HG03139 (cell line): ENCODE data around the gene SSBP2.
"Not testable (repeated sequence)": the region's sequence is repeated elsewhere in the genome, so short reads cannot be mapped to it uniquely, and the experiment has no call there.

Experiments
- ATAC-seq: cut with Tn5 transposase; IDR thresholded peaks from one replicate; pipeline ENCODE4 v1.9.1; 2021; ENCODE audit not compliant: unreplicated experiment

The SSBP2 gene

DNA sequence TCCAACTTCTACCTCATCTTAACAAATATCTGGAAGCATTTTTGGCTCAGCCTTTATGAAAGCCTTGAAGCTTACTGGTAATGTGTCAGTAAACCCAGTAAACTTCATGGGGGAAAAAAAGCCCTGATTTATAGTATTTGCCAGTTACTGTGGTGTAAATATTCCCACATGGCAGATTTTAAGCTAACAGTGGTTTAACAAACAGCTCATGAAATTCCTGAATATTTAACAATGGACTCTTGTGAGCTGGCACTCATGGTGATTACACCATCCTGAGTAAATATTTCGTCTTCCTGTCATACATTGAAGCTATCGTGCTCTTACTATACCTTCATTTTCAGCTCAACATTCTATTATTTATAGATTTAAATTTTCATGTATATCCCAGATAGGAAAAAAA lies 300.0 kb downstream of the SSBP2 start:
- ATAC-seq, result no peak

DNA sequence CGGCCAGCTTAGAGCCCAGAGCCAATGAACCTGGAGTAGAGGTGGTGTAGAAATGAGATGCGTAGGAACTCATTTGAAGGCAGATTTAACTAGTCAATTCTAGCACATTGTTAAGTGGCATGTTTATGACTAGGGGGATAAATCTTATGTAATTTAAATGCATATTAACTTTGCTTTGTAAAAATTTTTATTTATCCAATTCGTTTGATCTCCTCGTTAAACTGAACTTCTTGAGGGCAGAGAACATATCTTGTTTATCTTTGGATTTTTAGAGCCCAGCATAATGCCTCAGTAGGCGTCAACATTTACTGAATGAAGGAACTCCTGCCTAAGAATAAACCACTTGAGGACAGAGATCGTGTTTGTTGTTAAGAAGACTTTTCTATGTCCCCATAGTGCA lies 315.9 kb downstream of the SSBP2 start:
- ATAC-seq, result no peak

DNA sequence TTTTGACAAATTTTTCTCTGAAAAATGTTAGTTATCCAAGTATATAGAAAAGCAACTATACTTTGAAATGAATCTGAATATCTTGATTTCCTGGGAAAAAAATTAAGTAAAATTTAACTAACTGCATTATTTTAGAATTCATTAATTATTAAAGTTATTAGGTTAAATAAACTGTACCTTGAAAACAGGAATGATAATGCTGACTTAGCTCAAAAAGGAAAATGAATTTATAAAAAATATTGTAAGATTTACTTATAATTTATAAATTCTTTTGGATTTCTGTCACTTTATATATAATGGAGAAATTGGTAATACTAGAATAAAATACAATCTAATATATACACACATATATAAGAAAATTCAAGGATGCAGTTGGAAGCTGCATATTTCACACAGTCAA lies 320.9 kb downstream of the SSBP2 start:
- no peak for ATAC-seq

DNA sequence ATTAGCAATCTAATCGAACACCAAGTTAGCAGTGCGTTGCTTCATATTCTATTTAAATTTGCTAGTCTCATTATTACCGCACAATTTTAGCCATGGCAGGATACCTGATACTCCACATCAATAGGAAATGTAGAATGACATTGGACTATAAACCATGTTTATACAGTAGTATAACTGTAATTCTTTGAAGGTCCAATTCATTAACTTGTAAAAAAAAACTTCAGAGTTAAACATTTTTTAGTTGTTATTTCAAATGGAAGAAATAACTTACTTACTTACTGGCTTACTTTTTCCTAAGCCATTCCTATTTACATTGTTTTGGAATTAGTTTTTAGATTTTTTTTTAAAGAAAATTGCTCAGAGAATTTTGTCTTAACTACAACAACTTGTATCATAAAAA lies 321.5 kb downstream of the SSBP2 start:
- ATAC-seq, result no peak

DNA sequence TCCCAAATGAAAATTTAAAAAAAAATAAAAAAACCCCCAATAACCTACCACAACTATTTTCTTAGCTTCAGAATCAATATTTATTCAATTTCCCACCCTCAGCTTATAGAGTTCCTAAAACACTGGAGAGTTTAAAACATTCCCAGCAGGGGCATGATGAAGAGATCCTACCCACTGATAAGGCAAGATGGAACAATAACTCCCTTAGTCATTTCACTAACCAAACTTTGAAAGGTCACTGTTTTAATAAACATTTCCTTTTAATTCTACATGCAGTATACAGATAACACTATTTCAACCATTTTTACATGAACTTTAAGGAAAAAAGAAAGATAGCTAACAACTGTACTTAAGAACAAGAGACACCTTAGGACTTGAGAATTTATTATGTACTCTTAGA lies 322.0 kb downstream of the SSBP2 start:
- ATAC-seq, result no peak

DNA sequence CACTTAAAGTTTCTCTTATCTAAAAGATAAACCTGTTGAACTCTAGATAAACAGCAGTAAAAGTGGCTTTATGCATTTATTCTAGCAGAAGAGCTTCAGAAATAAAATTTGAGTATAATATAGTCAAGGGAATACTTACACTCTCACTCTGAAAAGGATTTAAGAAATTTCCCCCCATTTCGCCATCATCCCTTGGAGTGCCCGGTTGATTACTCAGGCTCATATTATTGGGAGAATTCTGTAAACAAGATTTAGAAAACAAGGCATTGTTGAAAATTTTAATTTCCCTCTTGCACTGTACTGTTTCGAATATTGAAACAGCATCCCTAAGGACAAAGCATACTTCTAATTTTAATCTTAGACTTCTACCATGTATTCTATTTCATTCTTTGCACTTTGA lies 322.5 kb downstream of the SSBP2 start:
- no peak for ATAC-seq

DNA sequence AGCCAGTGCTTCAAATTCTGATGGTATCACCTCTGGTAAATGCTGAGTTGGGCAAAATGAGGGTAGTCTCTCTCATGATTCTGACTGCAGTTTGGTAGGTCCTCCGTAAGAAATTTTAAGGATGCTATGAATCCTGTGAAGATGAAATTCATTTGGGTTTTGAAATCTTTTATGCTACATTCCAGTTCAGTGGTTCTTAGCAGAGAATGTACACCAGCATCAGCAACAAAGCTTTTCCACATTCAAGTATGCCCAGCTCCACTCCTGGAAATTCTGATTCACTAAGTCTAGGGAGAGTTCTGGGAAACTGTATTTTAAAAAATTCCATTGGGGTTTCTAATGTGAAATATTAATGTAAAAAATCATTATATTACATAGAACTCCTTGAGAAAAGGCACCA lies 323.3 kb downstream of the SSBP2 start:
- no peak for ATAC-seq

DNA sequence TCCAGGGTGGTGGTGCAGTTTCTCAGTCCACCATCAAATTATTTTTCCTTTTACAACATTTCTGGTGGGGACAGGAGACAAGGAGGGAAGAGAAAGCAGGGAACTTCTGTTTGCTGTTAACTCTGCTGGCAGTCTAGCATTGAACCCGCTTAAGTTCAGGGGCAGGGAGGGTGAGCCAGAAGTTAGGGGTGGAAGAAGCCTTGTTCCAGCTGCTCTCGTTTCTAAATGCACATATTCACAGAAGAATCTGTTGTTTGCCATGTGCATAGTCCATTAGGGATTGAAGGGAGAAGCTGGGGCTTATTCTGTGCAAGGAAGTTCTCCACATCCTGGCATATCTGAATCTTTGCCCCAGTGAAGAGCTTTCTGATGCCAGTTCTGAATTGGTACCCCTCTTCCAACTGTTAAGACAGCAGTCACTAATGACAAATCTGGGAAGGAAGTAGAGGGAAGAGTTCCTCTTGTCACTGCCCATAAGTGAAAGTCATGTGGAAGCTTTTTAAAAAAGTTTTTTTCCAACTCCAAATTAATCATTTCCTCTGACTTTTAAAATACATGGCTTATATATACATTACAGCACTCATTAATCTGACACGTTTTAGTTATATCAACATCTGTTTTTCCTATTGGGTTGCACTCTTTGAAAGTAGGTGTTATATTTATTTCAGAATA lies 324.4 kb downstream of the SSBP2 start:
- ATAC-seq, result no peak

DNA sequence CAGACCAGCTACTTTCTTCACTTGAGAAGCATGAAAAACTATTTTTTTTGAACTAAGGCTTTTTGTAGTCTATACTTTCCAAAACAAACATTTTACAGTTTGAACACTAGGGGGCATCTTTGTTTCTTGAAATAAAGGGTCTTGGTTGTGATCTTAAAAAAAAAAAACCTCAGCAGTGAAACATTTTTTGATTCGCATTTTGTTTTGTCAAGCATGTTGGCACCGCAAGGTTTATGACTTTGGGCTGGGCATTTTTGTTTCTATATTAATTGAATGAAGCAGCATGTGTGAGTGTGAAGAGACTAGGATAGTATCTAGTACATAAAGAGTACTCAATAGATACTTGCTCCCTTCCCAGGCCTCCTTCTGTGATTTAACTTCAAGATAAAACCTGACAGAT lies 325.3 kb downstream of the SSBP2 start:
- ATAC-seq, result no peak

DNA sequence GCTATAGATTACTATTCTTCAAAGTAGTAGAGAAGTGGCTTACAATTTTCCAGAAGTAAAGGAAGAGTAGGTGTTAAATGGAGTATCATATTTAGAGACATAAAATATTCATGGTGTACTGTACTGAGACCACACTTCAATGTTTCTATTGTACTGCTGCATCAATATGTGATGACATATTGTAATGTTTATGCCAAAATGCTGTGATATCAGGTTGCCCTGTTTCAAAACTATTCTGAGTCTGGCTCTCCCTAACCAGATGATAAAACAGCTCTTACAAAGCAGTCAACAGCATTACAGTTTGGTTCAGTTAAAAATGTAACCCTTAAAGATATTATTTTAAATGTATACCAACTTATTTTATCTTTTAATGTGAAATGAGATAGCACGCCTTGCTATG lies 326.2 kb downstream of the SSBP2 start:
- no peak for ATAC-seq

DNA sequence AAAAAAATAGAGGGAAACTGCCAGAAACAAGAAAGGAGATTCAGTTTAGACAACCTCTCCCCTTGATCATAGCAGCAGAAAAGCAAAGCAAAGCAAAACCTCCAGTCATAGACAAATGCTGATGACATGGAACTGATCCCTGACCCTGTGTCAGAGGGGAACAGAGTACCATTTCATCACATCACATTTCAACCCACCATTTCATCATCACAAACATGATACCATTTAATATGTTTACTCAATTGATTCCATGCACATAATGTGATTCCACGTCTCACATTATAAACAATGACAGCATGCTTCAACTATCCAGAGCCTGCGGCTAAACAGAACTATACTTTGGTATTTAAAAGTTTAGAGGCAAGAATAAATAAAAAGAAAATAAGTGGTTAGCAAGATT lies 328.2 kb downstream of the SSBP2 start:
- ATAC-seq, result no peak

DNA sequence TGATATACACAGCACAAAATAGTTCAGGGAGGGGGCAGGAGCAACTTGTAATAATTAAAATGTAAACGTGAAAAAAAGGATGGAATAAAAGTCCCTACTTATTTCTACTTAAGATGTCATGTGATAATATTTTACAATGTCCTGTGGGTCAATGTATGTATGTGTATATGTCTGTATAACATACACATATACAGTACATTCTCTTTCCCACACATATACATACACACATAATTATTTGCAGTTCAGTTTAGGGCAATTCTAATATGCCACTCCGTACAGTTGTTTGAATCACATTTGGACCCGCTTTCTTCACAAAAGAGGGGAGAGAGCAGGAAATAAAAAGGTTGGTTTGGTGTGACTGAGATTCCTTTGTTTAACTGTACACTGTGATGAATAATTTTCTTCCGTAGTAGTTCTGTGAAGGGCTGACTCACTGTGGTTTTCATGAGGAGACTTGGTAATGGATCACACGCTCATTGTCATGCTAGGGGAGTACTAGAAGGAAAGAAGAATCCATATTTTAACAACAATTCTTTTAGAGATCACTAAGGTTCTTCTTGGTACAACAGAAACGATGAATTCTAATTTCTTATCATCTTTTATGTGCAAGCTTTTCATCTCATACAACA lies 330.7 kb downstream of the SSBP2 start:
- ATAC-seq, result no peak

DNA sequence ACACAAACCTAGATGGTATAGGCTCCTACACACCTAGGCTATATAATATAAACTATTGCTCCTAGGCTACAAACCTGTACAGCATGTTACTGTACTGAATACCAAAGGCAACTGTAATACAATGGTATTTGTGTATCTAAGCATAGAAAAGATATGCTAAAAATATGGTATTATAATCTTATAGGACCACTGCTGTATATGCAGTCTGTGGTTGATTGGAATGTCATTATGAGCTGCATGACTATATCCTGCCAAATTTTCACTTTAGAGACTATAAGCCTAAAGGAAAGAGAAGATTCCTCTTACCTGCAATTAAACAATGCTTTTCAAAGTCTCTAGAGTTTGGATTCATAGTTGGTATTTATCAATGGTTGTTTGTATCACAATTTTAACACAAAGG lies 332.3 kb downstream of the SSBP2 start:
- no peak for ATAC-seq

DNA sequence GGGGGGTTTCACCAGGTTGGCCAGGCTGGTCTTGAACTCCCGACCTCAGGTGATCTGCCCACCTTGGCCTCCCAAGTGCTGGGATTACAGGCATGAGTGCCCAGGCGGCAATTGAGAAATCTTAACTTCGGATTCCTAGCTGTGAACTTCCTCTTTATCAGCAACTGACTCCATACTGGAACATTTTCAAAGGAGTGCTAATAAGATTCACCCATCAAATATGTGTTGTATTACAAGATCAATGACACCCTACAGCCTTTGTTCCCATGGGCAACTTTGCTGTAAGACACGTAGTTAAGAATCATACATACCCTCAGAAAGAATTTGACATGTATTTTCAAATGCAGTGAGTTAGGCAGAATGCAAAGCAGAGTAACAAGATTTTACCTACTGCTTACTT lies 333.8 kb downstream of the SSBP2 start:
- no peak for ATAC-seq

DNA sequence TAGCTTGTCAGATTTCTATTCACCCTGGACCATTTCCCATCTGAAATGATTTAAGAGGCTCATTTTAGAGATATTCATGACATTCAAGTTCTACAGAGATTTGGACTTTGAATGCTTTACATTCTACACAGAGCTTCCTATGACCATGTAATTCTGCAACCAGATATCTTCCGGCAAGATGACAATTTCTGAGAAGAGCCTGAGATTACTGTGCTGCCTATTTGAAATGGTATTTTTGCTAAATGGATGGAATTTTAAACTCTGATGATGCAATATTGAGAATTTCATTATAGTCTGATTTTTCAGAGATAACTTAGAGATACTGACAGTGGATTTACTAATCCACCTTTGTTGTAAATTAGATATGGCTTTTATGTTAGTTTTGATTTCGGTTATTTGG lies 341.0 kb downstream of the SSBP2 start:
- no peak for ATAC-seq

DNA sequence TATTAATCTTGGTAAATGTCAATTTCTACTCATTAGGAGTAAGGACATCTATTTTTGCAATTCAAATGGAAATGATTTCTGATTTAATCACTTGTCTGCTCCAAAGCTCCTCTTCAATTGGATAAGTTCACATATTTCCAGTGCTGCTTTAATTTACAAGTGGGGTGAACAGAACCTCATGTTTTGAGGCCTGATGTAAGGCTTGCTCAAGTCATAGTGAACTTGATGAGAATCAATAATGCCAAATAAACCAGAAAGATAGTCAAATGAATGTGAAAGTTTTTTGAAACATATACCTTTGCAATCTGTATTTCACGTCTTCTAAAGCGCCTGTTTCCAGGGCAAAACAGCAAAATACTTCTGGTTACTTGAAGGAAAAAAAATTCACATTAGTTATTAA lies 341.5 kb downstream of the SSBP2 start:
- ATAC-seq, result no peak

DNA sequence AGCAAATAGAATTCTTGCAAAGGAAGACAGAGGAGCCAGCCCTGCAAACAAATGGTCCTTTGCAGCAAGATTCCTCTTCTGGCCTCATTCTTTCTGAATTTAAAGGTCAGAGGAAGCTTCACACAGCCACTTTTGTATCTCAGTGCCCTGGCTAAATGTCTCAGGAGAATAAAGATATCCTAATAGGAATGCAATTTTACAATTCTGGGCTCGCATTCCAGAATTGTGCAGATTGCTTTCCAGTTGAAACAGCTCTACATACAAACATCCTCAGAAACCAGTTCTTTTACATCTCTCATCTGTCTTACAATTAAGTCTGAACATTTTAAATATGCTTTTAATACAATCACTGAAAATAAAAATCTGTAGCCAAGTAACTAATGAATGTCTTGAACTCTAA lies 342.4 kb downstream of the SSBP2 start:
- ATAC-seq, result no peak

DNA sequence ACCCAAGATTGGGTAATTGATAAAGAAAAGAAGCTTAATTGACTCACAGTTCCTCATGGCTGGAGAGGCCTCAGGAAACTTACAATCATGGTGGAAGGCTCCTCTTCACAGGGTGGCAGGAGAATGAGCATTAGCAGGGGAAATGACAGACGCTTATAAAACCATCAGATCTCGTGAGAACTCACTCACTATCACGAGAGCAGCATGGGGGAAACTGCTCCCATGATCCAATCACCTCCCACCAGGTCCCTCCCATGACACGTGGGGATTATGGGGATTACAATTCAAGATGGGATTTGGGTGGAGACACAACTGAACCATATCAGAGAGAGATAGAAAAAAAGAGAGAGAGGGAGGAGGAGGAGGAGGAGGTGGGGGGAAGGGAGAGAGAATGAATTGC lies 343.1 kb downstream of the SSBP2 start:
- ATAC-seq, result not testable (repeated sequence)

DNA sequence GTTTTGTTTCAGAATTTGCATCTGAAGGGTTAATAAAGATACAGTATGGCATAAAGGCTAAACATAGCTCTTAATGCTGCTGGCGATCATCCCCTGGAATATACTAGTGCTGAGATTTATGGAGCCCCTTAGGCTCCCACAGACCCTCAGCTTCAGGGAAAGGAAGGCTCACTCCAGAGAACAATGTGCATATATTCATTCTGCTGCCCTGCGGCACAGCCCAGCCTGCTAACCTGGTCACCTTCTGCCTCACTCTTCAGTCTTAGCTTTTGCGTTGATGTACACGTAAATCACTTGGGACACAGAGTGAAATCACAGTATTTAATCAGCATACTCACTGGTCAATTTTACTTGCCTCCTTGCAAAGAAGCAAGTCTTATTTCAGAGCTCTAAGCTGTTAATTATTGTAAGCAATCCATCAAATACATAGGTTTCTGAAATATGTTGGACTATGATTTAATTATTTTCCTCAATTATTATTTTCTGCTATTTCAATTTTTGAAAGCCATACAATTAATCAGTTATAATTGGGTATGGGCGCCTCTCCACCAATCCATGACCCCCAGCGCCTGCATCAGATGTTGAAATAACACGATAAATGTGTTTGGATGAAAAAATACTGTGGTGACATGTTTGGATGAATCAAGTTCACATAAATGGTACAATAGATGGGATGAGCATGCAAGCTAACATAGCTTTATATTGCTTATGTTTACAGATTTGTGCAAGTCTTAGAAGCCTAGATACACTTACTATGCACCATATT lies 345.6 kb downstream of the SSBP2 start:
- no peak for ATAC-seq

DNA sequence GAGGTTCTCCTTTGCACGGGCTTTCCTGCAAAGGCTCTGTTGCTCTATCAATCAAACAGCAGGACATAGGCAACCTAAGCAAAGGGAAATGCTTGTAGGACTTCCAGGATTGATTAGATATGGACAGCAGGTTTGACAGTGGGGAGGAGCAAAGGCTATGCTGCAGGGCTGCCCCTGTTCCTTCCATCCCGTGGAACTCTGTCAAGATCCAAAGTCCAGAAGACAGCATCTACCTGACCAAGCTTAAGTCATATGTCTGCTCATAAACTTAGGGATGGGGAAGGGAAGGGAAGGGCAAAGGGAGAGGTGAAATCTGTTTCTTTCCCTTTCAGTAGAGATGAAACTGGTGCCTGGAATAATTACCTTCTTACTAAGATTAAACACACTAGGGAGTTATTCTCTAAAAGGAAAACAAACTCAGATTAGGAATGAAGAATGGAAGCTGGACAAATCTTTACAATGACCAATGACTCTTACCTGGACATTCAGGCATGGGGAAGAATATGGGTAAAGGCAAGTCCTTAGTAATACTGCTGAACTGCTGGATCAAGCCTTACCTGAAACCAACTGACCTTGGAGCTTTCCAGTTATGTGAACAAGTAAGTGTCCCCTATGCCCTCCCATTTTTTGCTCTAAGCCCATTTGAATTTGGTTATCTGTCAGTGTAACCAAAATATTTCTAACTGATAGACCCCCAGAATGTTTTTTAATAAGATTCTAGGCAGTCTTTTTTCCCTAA lies 348.5 kb downstream of the SSBP2 start:
- ATAC-seq, result no peak

DNA sequence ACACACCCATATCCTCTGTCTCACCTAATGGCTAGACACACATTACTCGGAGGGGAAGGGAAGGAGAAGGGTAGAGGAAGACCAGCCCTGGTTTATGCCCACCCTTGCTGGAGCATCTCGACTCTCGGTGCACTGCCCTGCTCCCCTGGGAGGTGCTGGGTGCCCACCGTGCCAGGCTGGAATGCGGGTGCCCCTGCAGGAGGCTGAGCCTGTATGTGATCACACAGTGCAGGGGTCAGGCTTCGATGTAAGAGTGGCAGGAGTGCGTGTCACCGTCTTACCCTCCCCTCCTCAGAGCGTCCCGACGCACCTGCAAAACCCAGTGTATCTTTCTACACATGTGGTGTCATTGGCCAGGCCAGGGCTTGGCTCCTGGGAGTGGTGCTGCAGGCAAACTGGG lies 349.6 kb downstream of the SSBP2 start:
- ATAC-seq, result no peak

DNA sequence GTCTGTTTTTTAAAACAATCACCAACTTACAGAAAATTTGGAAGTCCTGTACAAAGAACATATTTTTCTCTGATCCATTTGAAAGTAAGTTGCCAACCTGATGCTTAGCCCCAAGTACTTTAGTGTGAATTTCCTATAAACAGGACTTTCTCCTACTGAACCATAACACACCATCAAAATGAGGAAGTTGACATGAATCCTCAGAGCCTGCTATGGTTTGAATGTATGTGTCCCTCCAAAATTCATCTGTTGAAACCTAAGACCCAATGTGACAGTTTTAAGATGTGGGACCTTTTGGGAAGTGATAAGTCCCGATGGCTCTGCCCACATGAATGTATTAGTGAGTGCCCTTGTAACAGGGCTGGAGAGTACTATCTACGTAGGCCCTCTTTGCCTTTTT lies 350.5 kb downstream of the SSBP2 start:
- no peak for ATAC-seq
